ENCODE results near the gene PTPN22. TPM values are rescaled to one million over a fixed set of nuclear protein-coding genes. Genes with fewer than 3 reads are reported as not detected.
A peak's percentile ranks its signal among the peaks of the same experiment; 100 is the strongest.

PTPN22 gene
- total RNA-seq, result 10 to 100 TPM; 25.6 to 45.9 (median 26.6) TPM
- 78.6 TPM for total RNA-seq (2013)
- total RNA-seq, result 65.3 to 431 (median 105) reads per million in 29 experiments

DNA sequence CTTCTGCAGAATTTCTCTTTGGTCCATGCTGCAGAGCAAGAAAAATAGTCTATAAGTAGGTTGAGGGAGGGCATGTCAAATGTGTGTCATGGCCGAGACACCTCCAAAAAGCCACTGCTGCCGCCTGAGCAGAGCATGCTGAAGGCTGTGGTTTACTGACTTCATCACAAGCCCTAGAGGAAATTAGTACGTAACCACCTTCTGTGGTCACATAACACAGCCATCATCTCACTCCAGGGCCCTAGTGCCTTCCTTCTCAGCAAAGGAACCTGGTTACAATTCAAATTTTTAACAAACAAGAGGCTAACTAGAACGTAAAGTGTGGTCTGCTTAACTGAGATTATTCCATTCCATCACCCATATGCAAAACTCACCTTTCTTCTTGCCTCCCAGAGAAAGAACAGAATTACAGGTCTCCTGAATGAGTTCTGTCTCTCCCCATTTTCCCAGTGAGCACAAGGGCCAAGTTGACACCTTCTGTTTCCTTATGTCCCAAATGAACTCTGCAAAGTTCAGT lies at the start of gene PTPN22:
Gene PTPN22, minus strand, starts transcription at position 116 of the 517 bp plus-strand sequence.
- Histone ChIP-seq H3K36me3 (ENCODE audit: control insufficient read depth in 2 of 2, extremely low read depth in 1 of 2, insufficient read depth in 1 of 2, low read length in 1 of 2) (peaks cover 0 to 1% of the 10 kb centered on the region in 2 donors), H3K4me3 (ENCODE audit: control insufficient read depth in 1 of 2, extremely low read depth in 1 of 2, low read length in 1 of 2) (peak within 1 kb of the TSS; percentile 62 to 74), H3K27ac (ENCODE audit: low read length) (peak within 1 kb of the TSS; percentile 90), H3K27me3 (replicated peaks in 1 of 2; ENCODE audit: control insufficient read depth in 2 of 2, extremely low read depth in 1 of 2, insufficient read depth in 2 of 2, low read length in 1 of 2) (no peaks in the 10 kb centered on the region), H3K9me3 (no peaks in the 10 kb centered on the region), H3K4me1 (ENCODE audit: control insufficient read depth in 1 of 2, extremely low read depth in 1 of 2, insufficient read depth in 2 of 2, low read length in 2 of 2) (peaks cover 39 to 44% of the 10 kb centered on the region in 2 experiments)
- Mint-ChIP-seq H3K27ac (peak within 1 kb of the TSS; percentile 89 to 95), H3K27me3 (no peaks in the 10 kb centered on the region), H3K36me3 (peaks cover 10% of the 10 kb centered on the region), H3K4me3 (peak within 1 kb of the TSS; percentile 80 to 87 (median 86)), H3K4me1 (peaks cover 78 to 85% (median 84%) of the 10 kb centered on the region in 3 donors), H3K9me3 (no peaks in the 10 kb centered on the region)
- ChIA-PET POLR2A (interaction anchor here (0.5 to 1.0 kb wide), 5 partner anchors 15 to 63 kb away, joined by 3 to 8 read pairs (median 3); partner anchors contain the start of genes AP4B1 (in 1 of the 2) and RSBN1 (in 1 of the 2)), CTCF (interaction anchor here in 1 of 2 donors (1.1 kb wide), 1 partner anchor 32 kb away, joined by 7 read pairs; no protein-coding TSS in a partner anchor)
- 0% methylated on average over 1 of the region's 4 CpGs for WGBS (ENCODE audit: insufficient coverage)
- peak; percentile 49 to 93 (median 81) for DNase-seq
- peak; percentile 94 to 98 (median 96) for ATAC-seq (replicated peaks in 1 of 4)

DNA sequence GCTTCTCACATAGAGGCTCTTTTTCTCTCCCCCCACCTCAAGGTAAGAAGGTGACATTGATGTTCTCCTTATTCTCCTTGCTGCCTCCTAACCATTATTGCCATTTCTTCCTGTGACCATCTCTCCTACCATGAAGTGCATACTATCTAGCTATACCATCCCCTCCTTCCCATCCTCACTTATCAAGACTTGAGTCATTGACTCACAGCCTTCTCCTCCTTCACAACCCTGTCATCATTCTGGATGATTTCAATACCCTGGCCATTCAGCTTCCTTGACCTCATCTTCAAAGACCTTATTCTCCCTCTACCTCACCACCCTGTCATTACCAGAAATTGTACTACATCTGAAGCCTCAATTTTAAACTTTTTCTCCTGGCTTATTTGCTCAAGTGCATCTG lies 46.7 kb upstream of the PTPN22 start:
- DNase-seq (no peak), ATAC-seq (replicated peaks in 1 of 4) (no peak)
- H3K27me3 ChIP-seq (replicated peaks in 1 of 2; ENCODE audit: control insufficient read depth in 2 of 2, extremely low read depth in 1 of 2, insufficient read depth in 2 of 2, low read length in 1 of 2), result peaks cover 0 to 2% of the 10 kb centered on the region in 2 experiments
- H3K4me3 ChIP-seq (ENCODE audit: control insufficient read depth in 1 of 2, extremely low read depth in 1 of 2, low read length in 1 of 2), result no peak overlapping the region
- H3K36me3 ChIP-seq (ENCODE audit: control insufficient read depth in 2 of 2, extremely low read depth in 1 of 2, insufficient read depth in 1 of 2, low read length in 1 of 2), result no peaks in the 10 kb centered on the region
- CTCF ChIA-PET, result no interaction called here
- peaks cover 0 to 5% (median 0%) of the 10 kb centered on the region in 3 donors for H3K4me1 Mint-ChIP-seq
- no peaks in the 10 kb centered on the region for H3K4me1 ChIP-seq (ENCODE audit: control insufficient read depth in 1 of 2, extremely low read depth in 1 of 2, insufficient read depth in 2 of 2, low read length in 2 of 2)
- H3K36me3 Mint-ChIP-seq, result peaks cover 3% of the 10 kb centered on the region
- H3K4me3 Mint-ChIP-seq, result no peak overlapping the region
- no peak overlapping the region for H3K27ac ChIP-seq (ENCODE audit: low read length)
- no peaks in the 10 kb centered on the region for H3K27me3 Mint-ChIP-seq
- H3K9me3 Mint-ChIP-seq, result no peaks in the 10 kb centered on the region
- POLR2A ChIA-PET, result interaction anchor here (0.5 to 1.3 kb wide), 4 partner anchors 10 to 72 kb away, joined by 3 to 4 read pairs (median 3); partner anchors contain the start of gene HIPK1 (in 1 of the 2)
- H3K9me3 ChIP-seq, result no peaks in the 10 kb centered on the region
- H3K27ac Mint-ChIP-seq, result no peak overlapping the region

DNA sequence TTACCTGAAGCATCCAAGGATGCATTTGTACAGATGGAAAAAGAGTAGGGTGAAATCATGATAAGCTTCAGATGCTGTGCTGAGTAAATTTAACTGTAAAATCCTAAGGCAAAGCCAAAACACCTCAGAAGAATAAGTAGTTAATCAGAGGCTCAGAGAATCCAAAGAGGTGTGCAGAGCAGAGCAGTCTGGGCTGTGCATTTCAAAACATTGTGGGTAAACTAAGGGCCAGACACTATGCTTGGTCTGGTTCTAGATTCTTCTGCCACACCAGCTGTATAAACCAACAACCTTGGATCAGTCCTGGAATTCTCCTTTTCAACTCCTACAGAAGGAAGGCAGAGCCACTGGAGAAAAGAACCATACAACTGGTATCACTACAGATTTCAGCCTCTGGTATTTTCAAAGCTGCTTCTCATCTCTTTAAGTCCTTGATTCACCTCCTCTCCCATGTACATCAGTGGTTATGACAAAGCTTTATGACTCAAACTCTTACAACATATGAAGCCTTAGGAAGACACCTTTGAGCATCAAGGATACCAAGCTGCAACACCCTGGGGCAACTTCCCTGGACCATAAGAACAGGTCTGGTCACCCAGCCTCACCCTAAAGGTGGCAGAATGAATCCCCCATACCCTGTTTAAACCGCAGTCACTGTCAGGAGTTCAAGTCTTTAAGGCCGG lies 46.0 kb upstream of the PTPN22 start:
- Histone ChIP-seq H3K36me3 (ENCODE audit: control insufficient read depth in 2 of 2, extremely low read depth in 1 of 2, insufficient read depth in 1 of 2, low read length in 1 of 2) (peaks cover 0 to 6% of the 10 kb centered on the region in 2 donors), H3K9me3 (no peaks in the 10 kb centered on the region), H3K4me3 (ENCODE audit: control insufficient read depth in 1 of 2, extremely low read depth in 1 of 2, low read length in 1 of 2) (no peak overlapping the region), H3K27ac (ENCODE audit: low read length) (no peak overlapping the region), H3K4me1 (ENCODE audit: control insufficient read depth in 1 of 2, extremely low read depth in 1 of 2, insufficient read depth in 2 of 2, low read length in 2 of 2) (no peaks in the 10 kb centered on the region), H3K27me3 (replicated peaks in 1 of 2; ENCODE audit: control insufficient read depth in 2 of 2, extremely low read depth in 1 of 2, insufficient read depth in 2 of 2, low read length in 1 of 2) (peaks cover 0 to 2% of the 10 kb centered on the region in 2 experiments)
- WGBS (ENCODE audit: insufficient coverage), result 100% methylated on average over 2 of the region's 2 CpGs
- ChIA-PET CTCF (no interaction called here), POLR2A (interaction anchor here (0.5 to 1.3 kb wide), 6 partner anchors 11 to 499 kb away, joined by 3 to 6 read pairs (median 3); partner anchors contain the start of gene HIPK1 (in 1 of the 2))
- Mint-ChIP-seq H3K27ac (no peak overlapping the region), H3K27me3 (no peaks in the 10 kb centered on the region), H3K36me3 (peaks cover 3% of the 10 kb centered on the region), H3K4me1 (peaks cover 0 to 5% (median 0%) of the 10 kb centered on the region in 3 donors), H3K4me3 (no peak overlapping the region), H3K9me3 (no peaks in the 10 kb centered on the region)
- ATAC-seq (replicated peaks in 1 of 4) (no peak), DNase-seq (no peak)

DNA sequence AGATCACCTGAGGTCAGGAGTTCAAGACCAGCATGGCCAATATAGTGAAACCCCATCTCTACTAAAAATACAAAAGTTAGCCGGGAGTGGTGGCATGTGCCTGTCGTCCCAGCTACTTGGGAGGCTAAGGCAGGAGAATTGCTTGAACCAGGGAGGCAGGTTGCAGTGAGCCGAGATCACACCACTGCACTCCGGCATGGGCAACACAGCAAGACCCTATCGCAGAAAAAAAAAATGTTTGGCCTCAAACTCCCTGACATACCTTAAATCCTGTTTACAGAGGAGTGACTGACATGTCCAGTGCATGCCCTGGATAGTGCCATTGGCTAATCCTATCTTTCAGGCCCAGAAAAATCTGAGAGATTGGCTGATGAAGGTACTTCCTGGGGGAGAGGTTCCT lies 45.5 kb upstream of the PTPN22 start:
- no peaks in the 10 kb centered on the region for H3K9me3 Mint-ChIP-seq
- no CpG with 5 or more reads among the region's 5 CpGs for WGBS (ENCODE audit: insufficient coverage)
- Histone ChIP-seq H3K27ac (ENCODE audit: low read length) (no peak overlapping the region), H3K4me1 (ENCODE audit: control insufficient read depth in 1 of 2, extremely low read depth in 1 of 2, insufficient read depth in 2 of 2, low read length in 2 of 2) (no peaks in the 10 kb centered on the region), H3K9me3 (no peaks in the 10 kb centered on the region), H3K27me3 (replicated peaks in 1 of 2; ENCODE audit: control insufficient read depth in 2 of 2, extremely low read depth in 1 of 2, insufficient read depth in 2 of 2, low read length in 1 of 2) (peaks cover 0 to 2% of the 10 kb centered on the region in 2 experiments), H3K36me3 (ENCODE audit: control insufficient read depth in 2 of 2, extremely low read depth in 1 of 2, insufficient read depth in 1 of 2, low read length in 1 of 2) (peaks cover 0 to 12% of the 10 kb centered on the region in 2 donors), H3K4me3 (ENCODE audit: control insufficient read depth in 1 of 2, extremely low read depth in 1 of 2, low read length in 1 of 2) (no peak overlapping the region)
- no peak for DNase-seq
- H3K27me3 Mint-ChIP-seq, result no peaks in the 10 kb centered on the region
- H3K4me1 Mint-ChIP-seq, result peaks cover 0 to 5% (median 0%) of the 10 kb centered on the region in 3 donors
- no peak overlapping the region for H3K27ac Mint-ChIP-seq
- peaks cover 3% of the 10 kb centered on the region for H3K36me3 Mint-ChIP-seq
- no peak for ATAC-seq (replicated peaks in 1 of 4)
- H3K4me3 Mint-ChIP-seq, result no peak overlapping the region
- ChIA-PET CTCF (no interaction called here), POLR2A (interaction anchor here (0.5 to 1.1 kb wide), 3 partner anchors 14 to 498 kb away, joined by 3 to 6 read pairs (median 4); no protein-coding TSS in a partner anchor)

DNA sequence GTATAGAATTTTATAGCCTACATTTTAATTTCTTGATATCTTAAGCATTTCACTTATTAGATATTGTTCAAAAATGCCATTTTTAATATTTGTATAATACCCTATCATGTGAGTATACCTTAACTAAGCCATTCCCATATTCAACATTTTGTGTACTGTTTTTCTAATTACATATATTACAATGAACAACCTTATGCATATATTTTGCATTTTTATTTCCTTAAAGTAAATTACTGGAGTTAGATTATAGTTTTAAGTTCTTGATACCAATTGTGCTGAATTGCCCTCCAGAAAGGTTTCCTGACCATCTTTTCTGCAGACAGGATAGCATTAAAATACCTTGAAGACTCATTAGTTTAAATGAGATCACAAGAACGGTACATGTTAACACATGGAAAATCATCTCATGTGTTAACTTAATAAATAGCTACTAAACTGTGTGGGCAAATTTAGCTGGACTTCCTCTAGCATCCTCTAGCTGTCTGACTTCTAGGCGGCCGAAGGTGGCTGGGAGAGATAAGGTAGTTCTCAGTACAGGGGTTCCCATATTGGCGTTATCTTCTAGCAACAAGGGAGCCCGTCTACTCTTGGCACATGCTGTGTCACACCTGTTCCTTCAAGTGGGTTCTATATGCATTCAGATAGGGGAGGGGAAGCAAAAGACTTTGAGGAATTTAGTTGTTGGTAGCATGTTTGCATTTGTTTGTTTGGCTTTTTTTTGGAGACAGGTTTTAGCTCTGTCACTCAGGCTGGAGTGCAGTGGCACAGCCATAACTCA lies 42.6 kb upstream of the PTPN22 start:
- H3K9me3 Mint-ChIP-seq, result no peaks in the 10 kb centered on the region
- Histone ChIP-seq H3K4me1 (ENCODE audit: control insufficient read depth in 1 of 2, extremely low read depth in 1 of 2, insufficient read depth in 2 of 2, low read length in 2 of 2) (no peaks in the 10 kb centered on the region), H3K36me3 (ENCODE audit: control insufficient read depth in 2 of 2, extremely low read depth in 1 of 2, insufficient read depth in 1 of 2, low read length in 1 of 2) (peaks cover 0 to 34% of the 10 kb centered on the region in 2 donors), H3K9me3 (no peaks in the 10 kb centered on the region), H3K27ac (ENCODE audit: low read length) (no peak overlapping the region), H3K4me3 (ENCODE audit: control insufficient read depth in 1 of 2, extremely low read depth in 1 of 2, low read length in 1 of 2) (no peak overlapping the region), H3K27me3 (replicated peaks in 1 of 2; ENCODE audit: control insufficient read depth in 2 of 2, extremely low read depth in 1 of 2, insufficient read depth in 2 of 2, low read length in 1 of 2) (no peaks in the 10 kb centered on the region)
- ATAC-seq (replicated peaks in 1 of 4), result no peak
- no peak for DNase-seq
- WGBS (ENCODE audit: insufficient coverage), result 73% methylated on average over 2 of the region's 5 CpGs
- peaks cover 0 to 16% (median 2%) of the 10 kb centered on the region in 3 donors for H3K4me1 Mint-ChIP-seq
- peaks cover 24% of the 10 kb centered on the region for H3K36me3 Mint-ChIP-seq
- H3K27me3 Mint-ChIP-seq, result no peaks in the 10 kb centered on the region
- H3K27ac Mint-ChIP-seq, result no peak overlapping the region
- no peak overlapping the region for H3K4me3 Mint-ChIP-seq
- CTCF ChIA-PET, result interaction anchor here in 1 of 2 donors (0.8 kb wide), 1 partner anchor 78 kb away, joined by 3 read pairs; no protein-coding TSS in a partner anchor
- POLR2A ChIA-PET, result interaction anchor here in 1 of 2 donors (0.5 to 0.9 kb wide), 4 partner anchors 10 to 1292 kb away, joined by 3 to 9 read pairs (median 6); no protein-coding TSS in a partner anchor

DNA sequence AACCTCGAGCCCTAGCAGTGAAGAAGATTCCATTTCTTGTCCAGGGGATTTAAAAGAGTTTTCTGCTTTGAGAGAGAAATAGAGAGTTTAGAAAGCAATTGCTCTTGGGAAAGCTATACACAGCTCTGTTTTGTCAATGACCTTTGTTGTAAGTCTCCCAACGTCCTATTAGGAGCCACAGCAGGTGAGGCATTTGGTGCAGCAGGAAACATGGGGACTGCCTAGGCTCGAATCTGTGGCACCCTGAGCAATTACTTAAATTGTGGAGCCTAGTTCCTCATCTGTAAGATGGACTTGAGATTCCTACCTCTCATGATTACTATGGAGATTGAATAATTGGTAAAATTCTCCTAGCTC lies 41.8 kb upstream of the PTPN22 start:
- DNase-seq, result no peak
- POLR2A ChIA-PET, result interaction anchor here (0.5 to 0.7 kb wide), 3 partner anchors 11 to 44 kb away, joined by 3 to 9 read pairs (median 3); no protein-coding TSS in a partner anchor
- CTCF ChIA-PET, result interaction anchor here in 1 of 2 donors (0.6 to 1.2 kb wide), 3 partner anchors 16 to 78 kb away, joined by 3 to 4 read pairs (median 3); partner anchors contain the start of gene HIPK1
- no peaks in the 10 kb centered on the region for H3K27me3 ChIP-seq (replicated peaks in 1 of 2; ENCODE audit: control insufficient read depth in 2 of 2, extremely low read depth in 1 of 2, insufficient read depth in 2 of 2, low read length in 1 of 2)
- 93% methylated on average over 2 of the region's 3 CpGs for WGBS (ENCODE audit: insufficient coverage)
- Mint-ChIP-seq H3K27ac (peak overlapping the region in 1 of 2 donors; percentile 11), H3K4me3 (no peak overlapping the region), H3K36me3 (peaks cover 27% of the 10 kb centered on the region), H3K27me3 (no peaks in the 10 kb centered on the region), H3K4me1 (peaks cover 0 to 16% (median 2%) of the 10 kb centered on the region in 3 donors), H3K9me3 (no peaks in the 10 kb centered on the region)
- no peaks in the 10 kb centered on the region for H3K9me3 ChIP-seq
- no peaks in the 10 kb centered on the region for H3K4me1 ChIP-seq (ENCODE audit: control insufficient read depth in 1 of 2, extremely low read depth in 1 of 2, insufficient read depth in 2 of 2, low read length in 2 of 2)
- H3K27ac ChIP-seq (ENCODE audit: low read length), result no peak overlapping the region
- peaks cover 0 to 42% of the 10 kb centered on the region in 2 donors for H3K36me3 ChIP-seq (ENCODE audit: control insufficient read depth in 2 of 2, extremely low read depth in 1 of 2, insufficient read depth in 1 of 2, low read length in 1 of 2)
- no peak for ATAC-seq (replicated peaks in 1 of 4)
- no peak overlapping the region for H3K4me3 ChIP-seq (ENCODE audit: control insufficient read depth in 1 of 2, extremely low read depth in 1 of 2, low read length in 1 of 2)

Measured in T-cell (primary cell).